ENCODE data around the gene ATP13A5. TPM values are rescaled to one million over a fixed set of nuclear protein-coding genes. Genes with fewer than 3 reads are reported as not detected.

The ATP13A5 gene
- total and polyA plus RNA-seq, 2 experiments from 2014 or later = not detected

DNA sequence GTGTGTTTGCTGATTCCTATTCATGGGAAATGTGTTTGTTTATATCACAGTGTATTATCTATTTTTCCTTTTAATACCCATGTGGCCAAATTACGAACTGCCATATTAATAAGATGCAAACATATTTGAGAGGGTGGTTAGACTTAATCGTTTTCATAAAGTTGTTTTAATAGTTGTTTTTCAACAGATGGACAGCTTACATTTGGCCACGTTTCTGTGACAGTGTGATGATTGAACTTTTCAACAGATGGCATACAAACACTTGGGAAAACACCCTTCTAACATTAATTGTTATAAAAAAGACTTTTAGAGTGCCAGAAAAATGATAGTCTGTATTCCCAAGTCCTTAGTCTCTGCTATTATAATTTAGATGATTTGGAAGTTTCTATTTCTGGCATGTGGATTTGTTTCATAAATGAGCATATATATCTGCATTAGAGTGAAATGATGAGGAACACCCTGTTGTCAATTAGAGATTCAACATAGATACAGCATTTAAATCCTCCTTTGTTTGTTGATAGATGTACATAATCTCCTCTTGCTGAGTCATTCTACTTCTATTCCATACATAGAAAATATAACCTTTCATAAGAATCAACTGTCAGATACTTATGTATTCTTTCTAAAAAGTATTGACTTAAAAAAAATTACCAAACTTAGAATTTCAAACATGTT is 124.4 kb downstream of the ATP13A5 start:
- Histone ChIP-seq H2AFZ (no peak overlapping the region), H3F3A (ENCODE audit: insufficient read depth) (no peaks in the 10 kb centered on the region), H3K4me2 (ENCODE audit: unreplicated experiment) (no peak overlapping the region), H3K79me2 (ENCODE audit: insufficient read depth) (no peaks in the 10 kb centered on the region), H3K27me3 (replicated peaks; ENCODE audit: insufficient read depth) (no peaks in the 10 kb centered on the region), H3K9ac (no peak overlapping the region), H3K36me3 (ENCODE audit: low read depth) (no peaks in the 10 kb centered on the region), H3K9me2 (ENCODE audit: insufficient read depth) (no peaks in the 10 kb centered on the region), H3K9me3 (ENCODE audit: low read depth) (no peaks in the 10 kb centered on the region), H3K4me3 (no peak overlapping the region), H4K20me1 (ENCODE audit: insufficient read depth) (no peaks in the 10 kb centered on the region), H3K4me1 (ENCODE audit: insufficient read depth) (no peaks in the 10 kb centered on the region), H3K27ac (no peak overlapping the region)
- in situ Hi-C loops (cut with MboI) = no loop called here
- WGBS, 2 experiments (ENCODE audit: low coverage in 1 of 2, low lambda C conversion rate in 2 of 2, missing lambda C conversion rate in 2 of 2) = 1 to 2% methylated on average over 3 of the region's 3 CpGs
- DNase-seq = no peak
- TF ChIP-seq EZH2phosphoT487 (IDR thresholded peaks at IDR 0.05; ENCODE audit: insufficient read depth, low read depth) (no peak), EZH2 (IDR thresholded peaks at IDR 0.05; ENCODE audit: insufficient read depth, poor library complexity, severe bottlenecking) (no peak)

DNA sequence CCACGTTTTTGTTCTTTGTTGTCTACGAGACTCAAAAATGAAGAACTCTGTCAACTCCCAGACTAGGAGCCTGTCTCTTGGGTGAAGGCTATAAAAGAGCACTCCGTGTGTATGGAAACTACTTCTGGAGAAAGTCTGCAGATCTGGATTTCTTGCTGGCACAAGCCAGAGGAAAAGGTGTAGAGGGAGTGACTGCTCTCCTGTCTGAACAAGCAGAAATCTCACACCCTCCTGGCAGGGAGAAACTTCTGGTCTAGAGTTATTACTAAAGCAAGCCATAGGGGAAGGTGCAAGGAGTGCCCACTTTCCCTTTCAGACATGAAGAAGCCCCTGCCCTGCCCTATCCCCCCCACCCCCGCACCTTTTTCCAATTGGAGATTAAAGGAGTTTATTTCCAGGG is 128.1 kb downstream of the ATP13A5 start:
- no peak for TF ChIP-seq EZH2 (IDR thresholded peaks at IDR 0.05; ENCODE audit: insufficient read depth, poor library complexity, severe bottlenecking)
- TF ChIP-seq EZH2phosphoT487 (IDR thresholded peaks at IDR 0.05; ENCODE audit: insufficient read depth, low read depth) = no peak
- no peak for DNase-seq
- H3K4me1 ChIP-seq (ENCODE audit: insufficient read depth) = no peaks in the 10 kb centered on the region
- H3K36me3 ChIP-seq (ENCODE audit: low read depth) = no peaks in the 10 kb centered on the region
- no peak overlapping the region for H3K4me3 ChIP-seq
- H2AFZ ChIP-seq = no peak overlapping the region
- no peaks in the 10 kb centered on the region for H3K9me3 ChIP-seq (ENCODE audit: low read depth)
- H3K4me2 ChIP-seq (ENCODE audit: unreplicated experiment) = no peak overlapping the region
- WGBS, 2 experiments (ENCODE audit: low coverage in 1 of 2, low lambda C conversion rate in 2 of 2, missing lambda C conversion rate in 2 of 2) = 17 to 18% methylated on average over 3 to 4 of the region's 4 CpGs
- H3K27me3 ChIP-seq (replicated peaks; ENCODE audit: insufficient read depth) = no peaks in the 10 kb centered on the region
- no peaks in the 10 kb centered on the region for H3K9me2 ChIP-seq (ENCODE audit: insufficient read depth)
- H3K27ac ChIP-seq = no peak overlapping the region
- no peaks in the 10 kb centered on the region for H3F3A ChIP-seq (ENCODE audit: insufficient read depth)
- no peaks in the 10 kb centered on the region for H3K79me2 ChIP-seq (ENCODE audit: insufficient read depth)
- in situ Hi-C loops (cut with MboI) = no loop called here
- no peaks in the 10 kb centered on the region for H4K20me1 ChIP-seq (ENCODE audit: insufficient read depth)
- H3K9ac ChIP-seq = no peak overlapping the region

DNA sequence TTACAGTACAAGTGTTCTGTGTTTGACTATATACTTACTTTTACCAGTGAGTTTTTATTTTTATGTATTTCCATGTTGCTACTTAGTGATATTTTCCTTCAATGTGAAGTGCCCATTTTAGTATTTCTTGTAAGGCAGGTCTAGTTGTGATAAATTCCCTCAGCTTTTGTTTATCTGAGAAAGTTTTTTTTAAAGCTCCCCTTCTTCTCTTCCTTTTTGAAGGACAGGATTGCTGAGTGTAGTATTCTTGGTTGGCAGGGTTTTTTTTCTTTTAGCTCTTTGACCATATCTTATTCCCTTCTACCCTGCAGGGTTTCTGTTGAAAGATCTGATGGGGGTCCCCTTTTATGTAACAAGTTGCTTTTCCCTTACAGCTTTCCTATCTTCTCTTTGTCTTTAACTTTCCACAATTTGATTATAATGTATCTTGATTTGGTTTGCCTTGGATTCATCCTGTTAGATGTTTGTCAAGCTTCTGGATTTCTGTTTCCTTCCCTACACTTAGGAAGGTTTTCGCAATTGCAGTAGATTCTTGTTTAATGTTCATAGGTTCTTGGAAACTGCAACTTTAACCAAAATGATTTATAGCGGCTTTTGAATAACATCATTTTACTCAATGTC is 129.6 kb downstream of the ATP13A5 start:
- WGBS, 2 experiments (ENCODE audit: low coverage in 1 of 2, low lambda C conversion rate in 2 of 2, missing lambda C conversion rate in 2 of 2) = 38 to 46% methylated on average over 2 of the region's 2 CpGs
- in situ Hi-C loops (cut with MboI) = no loop called here
- no peaks in the 10 kb centered on the region for H3K9me2 ChIP-seq (ENCODE audit: insufficient read depth)

DNA sequence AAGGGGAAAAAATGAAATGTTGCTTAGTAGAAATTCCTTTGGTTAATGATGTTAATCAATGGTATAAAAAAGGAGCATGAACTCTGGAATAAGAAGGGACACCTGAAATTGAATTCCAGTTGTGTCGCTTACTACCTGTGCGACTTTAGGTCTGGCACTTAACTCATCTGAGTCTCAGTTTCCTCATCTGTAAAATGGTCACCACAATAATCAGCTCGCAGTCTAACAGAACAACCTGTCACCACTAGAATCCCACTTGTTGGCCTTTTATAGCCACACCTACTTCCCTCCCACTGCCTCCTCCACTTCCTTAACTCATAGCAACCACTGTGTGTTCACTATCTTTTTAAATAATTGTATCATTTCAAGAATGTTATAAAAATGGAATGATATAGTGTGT is 135.0 kb downstream of the ATP13A5 start:
- H3K79me2 ChIP-seq (ENCODE audit: insufficient read depth) = no peaks in the 10 kb centered on the region
- TF ChIP-seq EZH2 (IDR thresholded peaks at IDR 0.05; ENCODE audit: insufficient read depth, poor library complexity, severe bottlenecking) (no peak), EZH2phosphoT487 (IDR thresholded peaks at IDR 0.05; ENCODE audit: insufficient read depth, low read depth) (no peak)

More for the DNA sequence above, 129.6 kb downstream of the ATP13A5 start:
- Histone ChIP-seq H3K27ac (no peak overlapping the region), H4K20me1 (ENCODE audit: insufficient read depth) (no peaks in the 10 kb centered on the region), H3K79me2 (ENCODE audit: insufficient read depth) (no peaks in the 10 kb centered on the region), H3K4me2 (ENCODE audit: unreplicated experiment) (no peak overlapping the region), H3K9ac (no peak overlapping the region), H3K4me3 (no peak overlapping the region), H2AFZ (no peak overlapping the region), H3K4me1 (ENCODE audit: insufficient read depth) (no peaks in the 10 kb centered on the region), H3K9me3 (ENCODE audit: low read depth) (no peaks in the 10 kb centered on the region), H3K27me3 (replicated peaks; ENCODE audit: insufficient read depth) (no peaks in the 10 kb centered on the region), H3K36me3 (ENCODE audit: low read depth) (no peaks in the 10 kb centered on the region), H3F3A (ENCODE audit: insufficient read depth) (no peaks in the 10 kb centered on the region)
- DNase-seq = no peak
- no peak for TF ChIP-seq EZH2phosphoT487 (IDR thresholded peaks at IDR 0.05; ENCODE audit: insufficient read depth, low read depth)
- TF ChIP-seq EZH2 (IDR thresholded peaks at IDR 0.05; ENCODE audit: insufficient read depth, poor library complexity, severe bottlenecking) = no peak

More for the DNA sequence above, 135.0 kb downstream of the ATP13A5 start:
- Histone ChIP-seq H3K9me2 (ENCODE audit: insufficient read depth) (no peaks in the 10 kb centered on the region), H2AFZ (no peak overlapping the region), H3K27ac (no peak overlapping the region), H4K20me1 (ENCODE audit: insufficient read depth) (no peaks in the 10 kb centered on the region), H3K27me3 (replicated peaks; ENCODE audit: insufficient read depth) (peaks cover 16% of the 10 kb centered on the region), H3K9me3 (ENCODE audit: low read depth) (no peaks in the 10 kb centered on the region), H3F3A (ENCODE audit: insufficient read depth) (no peaks in the 10 kb centered on the region), H3K4me1 (ENCODE audit: insufficient read depth) (no peaks in the 10 kb centered on the region), H3K4me3 (no peak overlapping the region), H3K36me3 (ENCODE audit: low read depth) (no peaks in the 10 kb centered on the region), H3K9ac (no peak overlapping the region), H3K4me2 (ENCODE audit: unreplicated experiment) (no peak overlapping the region)
- in situ Hi-C loops (cut with MboI) = no loop called here
- 45 to 50% methylated on average over 3 of the region's 3 CpGs for WGBS, 2 experiments (ENCODE audit: low coverage in 1 of 2, low lambda C conversion rate in 2 of 2, missing lambda C conversion rate in 2 of 2)
- no peak for DNase-seq
